NT2/D1 (cell line): Measurements from ENCODE around the gene NNMT.

Experiments used
- DNase-seq: peaks from one replicate; pipeline ENCODE4 v3.0.0-alpha.2; 2011; ENCODE audit warnings: low read depth, low spot score
- H3K27me3 ChIP-seq: 2 replicates; pipeline ENCODE4 v1.6.0; 2011; ENCODE audit warnings: mild to moderate bottlenecking; ENCODE audit not compliant: insufficient read length, insufficient read depth
- H3K36me3 ChIP-seq: 2 replicates; pipeline ENCODE4 v1.6.1; 2011; ENCODE audit warnings: mild to moderate bottlenecking, low read length, mixed read lengths; ENCODE audit not compliant: insufficient read depth, insufficient read length
- H3K4me1 ChIP-seq: 2 replicates; pipeline ENCODE4 v1.5.1; 2011; ENCODE audit not compliant: insufficient read depth, insufficient read length
- H3K4me3 ChIP-seq: 2 replicates; pipeline ENCODE4 v1.5.1; 2011; ENCODE audit warnings: low read depth; ENCODE audit not compliant: insufficient read length
- H3K9ac ChIP-seq: 2 replicates; pipeline ENCODE4 v1.6.0; 2011; ENCODE audit warnings: low read depth; ENCODE audit not compliant: insufficient read length
- H3K9me3 ChIP-seq: 2 replicates; pipeline ENCODE4 v1.5.1; 2011; ENCODE audit warnings: mild to moderate bottlenecking, low read length; ENCODE audit not compliant: insufficient read depth
- SUZ12 ChIP-seq: IDR thresholded peaks from 2 replicates; pipeline ENCODE4 v1.6.1; 2011; ENCODE audit not compliant: insufficient read length, insufficient read depth; ENCODE audit errors: extremely low read depth
- YY1 ChIP-seq: IDR thresholded peaks from 2 replicates; pipeline ENCODE4 v1.6.1; 2011; ENCODE audit not compliant: insufficient read length, insufficient read depth
- ZNF274 ChIP-seq: IDR thresholded peaks from 2 replicates; pipeline ENCODE4 v1.6.1; 2011; ENCODE audit warnings: mild to moderate bottlenecking, low read depth, low read length

Gene NNMT

DNA sequence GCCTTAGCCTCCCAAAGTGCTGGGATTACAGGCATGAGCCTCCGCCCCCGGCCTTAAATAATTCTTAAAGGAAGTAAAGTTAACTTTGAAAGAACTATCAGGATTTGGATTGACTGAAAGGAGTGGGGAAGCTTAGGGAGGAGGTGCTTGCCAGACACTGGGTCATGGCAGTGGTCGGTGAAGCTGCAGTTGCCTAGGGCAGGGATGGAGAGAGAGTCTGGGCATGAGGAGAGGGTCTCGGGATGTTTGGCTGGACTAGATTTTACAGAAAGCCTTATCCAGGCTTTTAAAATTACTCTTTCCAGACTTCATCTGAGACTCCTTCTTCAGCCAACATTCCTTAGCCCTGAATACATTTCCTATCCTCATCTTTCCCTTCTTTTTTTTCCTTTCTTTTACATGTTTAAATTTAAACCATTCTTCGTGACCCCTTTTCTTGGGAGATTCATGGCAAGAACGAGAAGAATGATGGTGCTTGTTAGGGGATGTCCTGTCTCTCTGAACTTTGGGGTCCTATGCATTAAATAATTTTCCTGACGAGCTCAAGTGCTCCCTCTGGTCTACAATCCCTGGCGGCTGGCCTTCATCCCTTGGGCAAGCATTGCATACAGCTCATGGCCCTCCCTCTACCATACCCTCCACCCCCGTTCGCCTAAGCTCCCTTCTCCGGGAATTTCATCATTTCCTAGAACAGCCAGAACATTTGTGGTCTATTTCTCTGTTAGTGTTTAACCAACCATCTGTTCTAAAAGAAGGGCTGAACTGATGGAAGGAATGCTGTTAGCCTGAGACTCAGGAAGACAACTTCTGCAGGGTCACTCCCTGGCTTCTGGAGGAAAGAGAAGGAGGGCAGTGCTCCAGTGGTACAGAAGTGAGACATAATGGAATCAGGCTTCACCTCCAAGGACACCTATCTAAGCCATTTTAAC is at the start of gene NNMT:
NNMT (plus strand) TSS at position 724 of the 929 bp plus-strand sequence; CDS start at position 882, 158 bp downstream.
- peaks cover 5% of the 10 kb centered on the region for H3K36me3 ChIP-seq
- no peak for TF ChIP-seq ZNF274
- TF ChIP-seq SUZ12: no peak
- TF ChIP-seq YY1: no peak
- no peaks in the 10 kb centered on the region for H3K4me1 ChIP-seq
- no peaks in the 10 kb centered on the region; the same call in 1 of the 2 replicates for H3K9me3 ChIP-seq
- DNase-seq: no peak
- no peaks in the 10 kb centered on the region for H3K27me3 ChIP-seq
- no peak within 1 kb of the TSS for H3K9ac ChIP-seq
- no peak within 1 kb of the TSS for H3K4me3 ChIP-seq

DNA sequence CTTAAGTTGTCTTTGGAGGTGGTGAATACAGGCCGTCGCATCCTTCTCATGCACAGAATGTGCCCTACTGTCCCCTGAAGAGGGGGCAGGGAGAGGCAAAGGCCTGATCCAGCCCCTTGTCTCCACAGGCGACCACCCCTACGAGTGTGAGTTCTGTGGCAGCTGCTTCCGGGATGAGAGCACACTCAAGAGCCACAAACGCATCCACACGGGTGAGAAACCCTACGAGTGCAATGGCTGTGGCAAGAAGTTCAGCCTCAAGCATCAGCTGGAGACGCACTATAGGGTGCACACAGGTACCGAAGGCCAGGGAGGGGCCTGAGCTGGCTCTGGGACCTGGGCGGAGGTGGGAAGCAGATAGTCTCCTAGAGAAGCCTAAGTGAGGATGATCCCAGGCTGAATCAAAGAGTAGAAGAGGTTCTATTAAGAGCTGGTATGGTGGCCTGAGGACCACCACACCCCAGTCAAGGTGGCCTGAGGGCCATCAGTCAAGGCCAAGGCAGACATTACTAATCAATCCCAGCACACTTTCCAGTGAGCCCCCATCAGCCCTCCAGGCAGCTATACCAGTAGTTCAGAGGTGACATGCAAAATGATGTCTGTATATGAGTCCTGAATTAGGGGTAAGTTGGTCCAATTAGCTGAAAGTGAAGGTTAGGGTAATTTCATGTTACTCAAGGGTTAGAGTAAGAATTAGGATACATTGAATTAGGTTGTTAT is 49.0 kb upstream of the NNMT start:
- no peaks in the 10 kb centered on the region for H3K36me3 ChIP-seq
- no peaks in the 10 kb centered on the region for H3K9me3 ChIP-seq
- DNase-seq: no peak
- no peak for TF ChIP-seq SUZ12
- TF ChIP-seq ZNF274: no peak
- peaks cover 8% of the 10 kb centered on the region for H3K4me1 ChIP-seq
- no peaks in the 10 kb centered on the region for H3K27me3 ChIP-seq
- no peak overlapping the region for H3K4me3 ChIP-seq
- H3K9ac ChIP-seq: no peak overlapping the region

DNA sequence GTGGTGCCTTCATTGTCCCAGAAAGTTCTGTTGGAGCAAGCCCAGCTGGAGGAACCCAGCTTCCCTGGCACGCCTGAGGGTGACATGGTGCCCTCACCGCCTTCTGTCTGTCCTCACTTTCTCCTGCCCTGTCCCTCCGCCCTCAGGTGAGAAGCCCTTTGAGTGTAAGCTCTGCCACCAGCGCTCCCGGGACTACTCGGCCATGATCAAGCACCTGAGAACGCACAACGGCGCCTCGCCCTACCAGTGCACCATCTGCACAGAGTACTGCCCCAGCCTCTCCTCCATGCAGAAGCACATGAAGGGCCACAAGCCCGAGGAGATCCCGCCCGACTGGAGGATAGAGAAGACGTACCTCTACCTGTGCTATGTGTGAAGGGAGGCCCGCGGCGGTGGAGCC is 46.0 kb upstream of the NNMT start:
- DNase-seq: no peak

DNA sequence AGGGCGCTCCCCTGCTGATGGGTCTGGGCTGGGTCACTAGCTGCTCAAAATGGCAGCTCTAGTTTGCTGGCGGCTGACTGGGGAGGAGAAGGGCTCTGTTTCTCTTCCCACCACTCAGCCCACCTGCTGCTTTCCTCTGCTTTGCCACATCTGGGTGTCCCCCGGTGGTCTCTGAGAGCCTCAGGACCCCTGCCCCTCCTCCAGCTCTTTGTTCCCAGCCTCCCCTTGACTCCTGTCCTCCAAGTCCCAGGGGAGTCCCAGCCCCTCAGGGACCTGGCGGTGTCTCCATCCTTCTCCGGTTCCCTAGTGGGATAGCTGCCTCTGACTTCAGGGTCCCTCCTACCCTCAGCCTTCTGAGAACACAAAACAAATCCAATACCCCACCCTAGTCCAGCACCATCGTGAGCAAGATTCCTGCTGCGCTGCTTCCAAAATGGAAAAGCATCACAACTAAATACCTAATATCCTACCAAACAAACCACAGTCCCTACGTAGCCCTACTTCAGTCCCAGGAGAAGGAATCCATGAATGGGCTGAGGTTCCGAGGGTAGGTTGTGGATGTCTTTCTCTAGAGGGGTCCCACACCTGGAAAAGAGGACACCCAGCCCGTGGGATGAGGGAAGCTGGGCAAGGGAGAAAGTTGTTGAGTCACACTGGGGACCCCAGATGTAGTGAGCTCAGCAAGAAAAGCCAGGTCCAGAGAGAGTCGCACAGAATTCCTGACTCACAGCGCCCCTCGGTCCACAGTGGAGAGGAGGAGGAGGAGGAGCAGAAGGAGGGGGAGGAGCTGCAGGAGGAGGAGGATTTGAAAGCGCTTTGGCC is 45.0 kb upstream of the NNMT start:
- Histone ChIP-seq H3K9ac (no peak overlapping the region), H3K27me3 (no peaks in the 10 kb centered on the region), H3K36me3 (no peaks in the 10 kb centered on the region), H3K4me3 (no peak overlapping the region), H3K4me1 (peaks cover 4% of the 10 kb centered on the region), H3K9me3 (no peaks in the 10 kb centered on the region)
- TF ChIP-seq SUZ12 (no peak), YY1 (no peak), ZNF274 (no peak)
- DNase-seq: no peak

More for the DNA sequence above, 46.0 kb upstream of the NNMT start:
- H3K9me3 ChIP-seq: no peaks in the 10 kb centered on the region
- no peak overlapping the region for H3K4me3 ChIP-seq
- H3K36me3 ChIP-seq: no peaks in the 10 kb centered on the region
- TF ChIP-seq ZNF274: no peak
- no peak for TF ChIP-seq SUZ12
- no peak for TF ChIP-seq YY1
- H3K9ac ChIP-seq: no peak overlapping the region
- H3K4me1 ChIP-seq: peaks cover 4% of the 10 kb centered on the region
- H3K27me3 ChIP-seq: no peaks in the 10 kb centered on the region

DNA sequence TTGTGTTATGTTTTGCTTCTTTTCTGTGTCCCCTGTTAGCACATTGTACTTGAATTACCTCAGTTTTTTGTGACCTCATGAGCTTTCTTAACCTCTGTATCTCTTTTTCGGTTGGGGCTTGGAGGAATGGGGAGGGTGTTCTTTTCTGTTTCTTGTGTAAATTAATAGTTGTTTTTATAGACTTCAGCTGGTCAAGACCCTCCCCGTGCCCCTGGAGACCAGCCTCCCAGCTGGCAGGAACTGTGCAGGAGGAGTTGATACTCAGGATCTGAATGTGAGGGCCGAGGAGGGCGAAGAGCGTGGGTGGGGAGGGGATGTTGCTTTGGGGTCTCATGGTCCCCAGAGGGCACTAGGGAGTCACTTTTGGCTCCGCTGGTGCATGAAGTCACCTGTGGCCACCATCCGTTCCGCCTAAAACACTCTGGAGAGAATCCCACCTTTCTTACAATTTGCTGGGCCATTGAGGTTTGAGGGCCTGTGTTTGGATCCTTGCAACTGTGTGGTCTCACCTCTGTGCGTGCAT is 44.3 kb upstream of the NNMT start:
- H3K4me1 ChIP-seq: peaks cover 7% of the 10 kb centered on the region
- no peak for TF ChIP-seq SUZ12
- TF ChIP-seq YY1: no peak
- TF ChIP-seq ZNF274: no peak
- no peak overlapping the region for H3K4me3 ChIP-seq
- H3K27me3 ChIP-seq: no peaks in the 10 kb centered on the region
- H3K9ac ChIP-seq: no peak overlapping the region
- no peaks in the 10 kb centered on the region for H3K9me3 ChIP-seq
- DNase-seq: no peak
- H3K36me3 ChIP-seq: no peaks in the 10 kb centered on the region

DNA sequence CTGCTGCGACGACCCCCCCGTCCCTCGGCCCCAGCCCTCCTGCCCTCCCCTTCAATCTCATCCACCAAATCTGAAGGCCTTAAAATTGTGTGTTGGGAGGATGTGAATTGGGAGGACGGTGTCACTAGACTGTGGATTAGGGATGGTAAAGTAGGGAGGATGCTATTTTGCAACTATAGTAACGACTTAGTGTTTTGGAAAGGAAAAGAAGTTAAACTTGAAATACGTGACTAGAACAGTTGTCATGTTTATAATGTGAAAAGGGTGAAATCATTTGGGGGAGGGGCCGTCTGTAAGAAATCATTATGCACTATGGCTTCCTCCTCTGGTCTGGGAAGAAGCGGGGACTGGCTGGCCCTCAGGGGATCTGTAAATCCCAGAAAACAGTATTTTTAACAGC is 43.4 kb upstream of the NNMT start:
- Histone ChIP-seq H3K9me3 (no peaks in the 10 kb centered on the region), H3K9ac (no peak overlapping the region), H3K4me1 (peaks cover 10% of the 10 kb centered on the region), H3K36me3 (no peaks in the 10 kb centered on the region), H3K4me3 (no peak overlapping the region), H3K27me3 (no peaks in the 10 kb centered on the region)
- DNase-seq: no peak
- TF ChIP-seq YY1: no peak
- TF ChIP-seq ZNF274: no peak
- TF ChIP-seq SUZ12: no peak
